ENCODE measurements around the gene MRPS6.

DNA sequence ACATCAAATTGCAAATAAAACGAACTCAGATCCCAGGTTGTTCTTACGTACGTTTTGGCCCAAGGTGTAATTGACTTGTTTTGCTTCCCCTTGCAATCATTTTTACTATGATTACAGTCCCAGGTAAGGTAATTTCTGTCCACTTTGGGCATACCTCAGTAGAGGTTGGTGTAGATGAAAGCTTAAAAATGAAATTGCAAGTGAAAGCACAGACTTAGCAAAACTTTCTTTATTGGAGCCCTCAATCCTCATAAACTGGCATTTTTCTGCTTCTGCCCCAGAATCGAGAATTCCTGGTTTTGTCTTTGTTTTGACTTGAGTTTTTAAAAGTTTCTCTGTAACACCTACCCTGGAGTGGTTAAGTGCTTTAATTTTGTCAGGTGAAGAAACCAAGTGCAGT, 9.4 kb downstream of the MRPS6 start:
- TF ChIP-seq, protein P1, sequence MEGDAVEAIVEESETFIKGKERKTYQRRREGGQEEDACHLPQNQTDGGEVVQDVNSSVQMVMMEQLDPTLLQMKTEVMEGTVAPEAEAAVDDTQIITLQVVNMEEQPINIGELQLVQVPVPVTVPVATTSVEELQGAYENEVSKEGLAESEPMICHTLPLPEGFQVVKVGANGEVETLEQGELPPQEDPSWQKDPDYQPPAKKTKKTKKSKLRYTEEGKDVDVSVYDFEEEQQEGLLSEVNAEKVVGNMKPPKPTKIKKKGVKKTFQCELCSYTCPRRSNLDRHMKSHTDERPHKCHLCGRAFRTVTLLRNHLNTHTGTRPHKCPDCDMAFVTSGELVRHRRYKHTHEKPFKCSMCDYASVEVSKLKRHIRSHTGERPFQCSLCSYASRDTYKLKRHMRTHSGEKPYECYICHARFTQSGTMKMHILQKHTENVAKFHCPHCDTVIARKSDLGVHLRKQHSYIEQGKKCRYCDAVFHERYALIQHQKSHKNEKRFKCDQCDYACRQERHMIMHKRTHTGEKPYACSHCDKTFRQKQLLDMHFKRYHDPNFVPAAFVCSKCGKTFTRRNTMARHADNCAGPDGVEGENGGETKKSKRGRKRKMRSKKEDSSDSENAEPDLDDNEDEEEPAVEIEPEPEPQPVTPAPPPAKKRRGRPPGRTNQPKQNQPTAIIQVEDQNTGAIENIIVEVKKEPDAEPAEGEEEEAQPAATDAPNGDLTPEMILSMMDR (IDR thresholded peaks at IDR 0.05), result no peak
- no peak for TF ChIP-seq POLR2A (IDR thresholded peaks at IDR 0.05)
- TF ChIP-seq POLR2AphosphoS5 (IDR thresholded peaks at IDR 0.05), result no peak
- no peak for TF ChIP-seq EP300 (IDR thresholded peaks at IDR 0.05)
